LoVo (cell line): ENCODE data around the gene BMP7.

Experiments used
- DNase-seq: peaks from one replicate; pipeline ENCODE4 v3.0.0-alpha.2; 2016; ENCODE audit warnings: low spot score

The BMP7 gene

GRCh38 chr20:57145089-57145631 is 121.3 kb downstream of the BMP7 start:
- no peak for DNase-seq

- DNase-seq = no peak
These were observed 123.3 kb downstream of the BMP7 start for GRCh38 chr20:57143173-57143572.

GRCh38 chr20:57142667-57143066 is 123.8 kb downstream of the BMP7 start:
- DNase-seq = no peak

GRCh38 chr20:57141492-57141891 is 124.9 kb downstream of the BMP7 start:
- no peak for DNase-seq

- no peak for DNase-seq
These were observed 126.0 kb downstream of the BMP7 start for GRCh38 chr20:57140416-57140965.

GRCh38 chr20:57139342-57140093 is 126.9 kb downstream of the BMP7 start:
- DNase-seq = no peak

- no peak for DNase-seq
These were observed 128.0 kb downstream of the BMP7 start for GRCh38 chr20:57138198-57138995.

GRCh38 chr20:57137676-57138075 is 128.8 kb downstream of the BMP7 start:
- DNase-seq = no peak

GRCh38 chr20:57136734-57137133 is 129.7 kb downstream of the BMP7 start:
- no peak for DNase-seq

GRCh38 chr20:57135875-57136274 is 130.6 kb downstream of the BMP7 start:
- no peak for DNase-seq

GRCh38 chr20:57134804-57135203 is 131.6 kb downstream of the BMP7 start:
- DNase-seq = no peak

- DNase-seq = no peak
These were observed 132.4 kb downstream of the BMP7 start for GRCh38 chr20:57133926-57134650.

GRCh38 chr20:57131601-57132391 is 134.6 kb downstream of the BMP7 start:
- DNase-seq = no peak

GRCh38 chr20:57131077-57131476 is 135.4 kb downstream of the BMP7 start:
- no peak for DNase-seq

- no peak for DNase-seq
These were observed 136.2 kb downstream of the BMP7 start for GRCh38 chr20:57130160-57130772.

GRCh38 chr20:57129303-57129702 is 137.1 kb downstream of the BMP7 start:
- DNase-seq = no peak

GRCh38 chr20:57128044-57128757 is 138.2 kb downstream of the BMP7 start:
- DNase-seq = no peak

- no peak for DNase-seq
These were observed 139.9 kb downstream of the BMP7 start for GRCh38 chr20:57126481-57127092.

GRCh38 chr20:57124800-57125517 is 141.5 kb downstream of the BMP7 start:
- DNase-seq = no peak
